Measurements from ENCODE around the gene RASAL2.
"Not testable (repeated sequence)": the region's sequence is repeated elsewhere in the genome, so short reads cannot be mapped to it uniquely, and the experiment has no call there.

RASAL2 gene

GRCh38 chr1:178241837-178242236, 147.9 kb downstream of the RASAL2 start:
- DNase-seq: no peak

- no peak for DNase-seq
These were observed 149.2 kb downstream of the RASAL2 start for GRCh38 chr1:178243119-178243518.

DNA sequence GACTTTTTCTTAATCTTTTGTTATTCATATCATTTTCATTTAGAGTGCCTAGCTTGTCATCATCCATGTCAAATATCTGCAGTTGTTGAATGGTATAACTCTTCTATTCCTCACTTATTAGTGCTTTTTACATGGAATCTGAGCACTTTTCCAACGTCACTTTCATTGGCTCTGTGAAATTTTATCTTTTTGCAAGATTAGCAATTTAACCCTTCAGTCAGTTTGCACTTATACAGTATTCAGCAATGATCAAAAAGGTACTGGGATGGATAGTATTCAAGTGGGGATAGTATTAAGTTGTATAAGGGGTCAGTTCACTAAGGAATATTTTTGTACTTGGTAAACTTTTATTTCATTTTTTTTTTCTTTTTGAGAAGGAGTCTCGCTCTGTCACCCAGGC, 150.0 kb downstream of the RASAL2 start:
- no peak for DNase-seq

DNA sequence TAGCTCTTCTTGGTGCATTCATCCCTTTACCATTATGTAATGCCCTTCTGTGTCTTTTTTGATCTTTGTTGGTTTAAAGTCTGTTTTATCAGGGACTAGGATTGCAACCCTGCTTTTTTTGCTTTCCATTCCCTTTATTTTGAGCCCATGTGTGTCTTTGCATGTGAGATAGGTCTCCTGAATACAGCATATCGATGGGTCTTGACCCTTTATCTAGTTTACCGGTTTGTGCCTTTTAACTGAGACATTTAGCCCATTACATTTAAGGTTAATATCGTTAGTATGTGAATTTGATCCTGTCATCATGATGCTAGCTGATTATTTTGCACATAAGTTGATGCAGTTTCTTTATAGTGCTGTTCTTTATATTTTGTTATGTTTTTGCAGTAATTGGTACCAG, 154.4 kb downstream of the RASAL2 start:
- DNase-seq: not testable (repeated sequence)

DNA sequence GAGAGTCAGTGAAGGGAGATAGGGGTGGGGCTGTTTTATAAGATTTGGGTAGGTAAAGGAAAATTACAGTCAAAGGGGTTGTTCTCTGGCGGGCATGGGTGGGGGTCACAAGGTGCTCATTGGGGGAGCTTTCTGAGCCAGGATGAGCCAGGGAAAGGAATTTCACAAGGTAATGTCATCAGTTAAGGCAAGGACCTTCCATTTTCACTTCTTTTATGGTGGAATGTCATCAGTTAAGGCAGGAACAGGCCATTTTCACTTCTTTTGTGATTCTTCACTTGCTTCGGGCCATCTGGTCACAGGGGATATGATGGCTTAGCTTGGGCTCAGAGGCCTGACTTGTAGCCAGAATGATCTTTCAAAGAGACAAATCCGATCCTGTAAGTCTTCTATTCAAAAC, 159.7 kb downstream of the RASAL2 start:
- DNase-seq: not testable (repeated sequence)

GRCh38 chr1:178254433-178254832, 160.5 kb downstream of the RASAL2 start:
- no peak for DNase-seq

DNA sequence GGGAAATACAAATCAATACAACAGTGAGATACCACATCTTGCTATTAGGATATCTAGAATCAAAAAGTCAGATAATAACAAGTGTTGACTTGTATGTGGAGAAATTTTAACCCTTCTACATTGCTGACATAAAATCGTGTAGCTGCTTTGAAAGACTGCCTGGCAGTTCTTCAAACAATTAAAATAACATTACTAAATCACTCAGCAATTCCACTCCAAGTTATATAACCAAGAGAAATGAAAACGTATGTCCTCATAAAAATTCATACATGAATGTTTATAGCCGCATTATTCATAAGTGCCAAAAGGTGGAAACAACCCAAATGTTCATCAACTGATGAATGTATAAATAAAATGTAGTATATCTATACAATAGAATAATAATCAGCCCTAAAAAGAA, 164.6 kb downstream of the RASAL2 start:
- no peak for DNase-seq

DNA sequence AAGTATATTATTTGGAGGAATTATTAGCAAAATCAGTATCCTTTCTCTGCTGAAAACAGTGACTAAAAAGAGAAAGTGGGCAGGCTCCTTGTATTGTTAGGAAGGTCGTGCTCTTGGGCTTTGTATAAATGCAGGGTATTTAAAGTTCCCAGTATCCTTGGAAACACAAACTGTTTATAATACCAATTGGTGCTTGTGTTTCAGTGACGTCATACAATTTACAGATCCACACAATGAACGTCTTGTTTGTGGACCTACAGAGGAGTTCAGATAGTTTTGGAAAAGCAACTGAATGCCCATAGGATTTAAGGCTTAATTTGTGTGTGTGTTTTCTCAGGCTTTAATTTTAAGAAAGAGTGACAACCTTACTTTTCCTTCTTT, 168.2 kb downstream of the RASAL2 start:
- DNase-seq: no peak

- no peak for DNase-seq
These were observed 169.4 kb downstream of the RASAL2 start for GRCh38 chr1:178263341-178263740.

GRCh38 chr1:178266113-178266512, 172.2 kb downstream of the RASAL2 start:
- no peak for DNase-seq

- DNase-seq: no peak
These were observed 172.7 kb downstream of the RASAL2 start for GRCh38 chr1:178266619-178267066.

GRCh38 chr1:178267646-178268094, 173.8 kb downstream of the RASAL2 start:
- DNase-seq: no peak

DNA sequence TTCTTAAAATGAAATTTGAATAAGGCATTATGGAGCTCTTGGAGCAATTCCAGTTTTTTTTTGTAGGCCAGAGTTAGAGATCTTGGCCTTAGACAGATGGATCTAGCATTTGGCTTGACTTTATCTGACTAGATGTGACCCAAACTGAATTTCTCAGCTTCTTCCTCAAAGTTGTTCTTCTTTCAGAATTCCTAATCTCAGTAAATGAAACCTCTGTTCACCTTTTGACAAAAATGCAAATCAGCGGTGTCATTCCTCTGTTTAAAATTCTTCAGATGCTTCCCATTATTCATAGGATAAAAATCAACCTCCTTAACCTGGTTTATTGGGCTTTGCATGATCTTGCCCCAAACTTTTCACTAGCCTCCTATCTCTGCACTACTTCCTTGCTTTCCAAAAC, 177.6 kb downstream of the RASAL2 start:
- DNase-seq: no peak

- no peak for DNase-seq
These were observed 180.0 kb downstream of the RASAL2 start for GRCh38 chr1:178273707-178274410.

DNA sequence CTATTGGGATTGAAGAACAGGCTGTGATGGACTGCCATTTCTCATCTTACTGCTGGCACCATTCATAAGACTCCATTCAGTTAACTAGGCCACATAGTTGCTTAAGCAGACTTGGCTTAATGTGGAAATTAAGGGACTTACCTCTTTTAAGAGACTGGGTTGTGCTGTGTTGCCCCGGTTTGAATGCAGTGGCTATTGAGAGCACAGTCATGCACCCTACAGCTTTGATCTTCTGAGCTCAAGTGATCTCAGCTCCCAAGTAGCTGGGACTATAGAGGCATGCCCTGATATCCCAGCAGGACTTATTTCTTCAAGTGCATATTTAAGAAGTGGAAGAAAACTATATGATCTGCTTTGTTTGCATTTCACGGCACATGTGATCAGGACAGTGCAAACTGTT, 181.1 kb downstream of the RASAL2 start:
- no peak for DNase-seq

- DNase-seq: no peak
These were observed 181.6 kb downstream of the RASAL2 start for GRCh38 chr1:178275553-178275952.

GRCh38 chr1:178277793-178278530, 184.1 kb downstream of the RASAL2 start:
- no peak for DNase-seq

DNA sequence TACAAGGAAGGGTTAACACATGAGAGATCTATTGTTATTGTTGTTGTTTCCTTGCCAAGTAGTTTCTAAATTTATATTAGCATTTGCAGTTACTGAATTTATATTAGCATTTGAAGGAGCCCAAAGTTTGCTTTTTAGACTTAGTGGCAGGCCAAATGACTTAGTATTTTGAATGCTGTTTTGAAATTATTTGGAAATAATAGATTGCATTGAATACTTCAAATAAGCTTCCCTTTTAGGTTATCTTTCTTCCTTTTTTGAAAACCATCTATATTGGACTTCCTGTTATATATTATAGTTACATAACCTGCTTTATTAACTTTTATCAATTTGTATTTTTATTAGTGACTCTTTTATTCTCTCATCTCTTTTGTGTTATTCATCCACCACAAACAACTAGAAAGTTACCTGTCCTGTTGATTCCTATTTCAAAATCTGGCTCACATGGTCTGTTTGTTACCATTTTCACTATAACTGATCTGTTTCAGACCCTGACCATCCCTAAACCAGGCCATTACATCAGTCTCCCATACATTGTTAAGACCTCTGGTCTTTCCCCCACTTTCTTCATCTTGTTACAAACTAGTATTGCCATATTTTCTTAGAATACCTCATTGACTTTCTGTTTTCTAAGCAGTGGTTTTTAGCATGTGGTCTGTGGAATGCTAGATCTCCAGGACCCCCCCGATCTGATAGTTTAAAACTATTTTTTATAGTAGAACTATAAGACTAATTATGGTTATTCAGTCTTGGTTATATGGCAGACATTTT, 185.2 kb downstream of the RASAL2 start:
- DNase-seq: no peak

DNA sequence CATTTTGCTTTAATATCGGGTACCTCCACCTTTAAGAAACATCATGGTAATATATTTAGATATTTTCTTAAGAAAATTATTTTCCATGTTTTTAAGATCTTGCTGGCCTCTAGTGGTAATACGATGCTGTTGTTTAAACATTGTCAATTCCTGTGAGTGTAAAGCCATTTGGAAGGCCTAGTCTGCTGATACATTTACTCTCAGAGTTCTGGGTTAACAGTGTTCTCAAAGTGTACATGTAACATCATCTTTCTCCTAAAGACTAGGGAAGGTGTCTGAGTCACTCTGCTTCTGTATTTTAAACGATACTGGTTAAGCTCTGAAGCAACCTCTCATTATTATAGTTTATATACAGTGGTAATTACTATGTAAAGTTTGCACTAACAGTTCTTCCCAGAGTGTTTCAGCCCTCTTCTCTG, 189.1 kb downstream of the RASAL2 start:
- peak; percentile 27 for DNase-seq

- DNase-seq: no peak
These were observed 189.5 kb downstream of the RASAL2 start for GRCh38 chr1:178283409-178283808.

GRCh38 chr1:178284058-178284457, 190.2 kb downstream of the RASAL2 start:
- DNase-seq: no peak

DNA sequence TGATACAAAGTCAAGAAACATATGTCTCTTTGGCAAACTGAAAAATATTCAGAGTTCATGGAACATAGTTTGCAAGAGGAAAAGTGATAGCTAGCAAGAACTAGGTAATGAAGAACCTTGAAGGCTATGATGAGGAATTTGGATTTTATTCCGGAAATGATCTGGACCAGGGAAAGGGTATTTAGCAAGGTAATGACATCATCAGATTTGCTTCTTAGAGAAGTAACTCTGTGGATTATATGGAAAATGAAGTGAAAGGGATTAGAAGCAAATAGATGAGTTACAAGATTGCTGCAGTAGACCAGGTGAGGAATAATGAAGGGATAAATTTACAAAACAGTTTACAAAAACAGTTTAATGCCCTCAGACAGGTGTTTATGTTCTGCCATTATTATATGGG, 197.3 kb downstream of the RASAL2 start:
- DNase-seq: no peak

DNA sequence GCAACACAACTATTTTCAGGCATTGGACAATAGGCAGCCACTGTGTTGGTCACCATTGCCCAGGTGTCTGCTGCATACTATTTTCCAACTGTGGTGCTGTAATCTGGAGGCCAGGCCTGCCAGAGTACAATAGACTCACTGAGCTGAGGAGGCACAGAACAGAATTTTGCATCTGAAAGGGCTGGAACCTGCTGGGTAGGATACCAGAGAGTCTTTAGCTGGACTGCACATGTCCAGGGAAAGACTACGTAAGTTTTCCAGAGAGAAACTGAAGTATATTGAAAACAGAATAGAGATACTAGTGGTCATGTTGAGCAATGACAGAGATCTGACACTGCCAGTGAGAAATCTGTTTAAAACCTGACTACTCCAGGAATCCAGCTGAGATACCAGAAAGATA, 200.8 kb downstream of the RASAL2 start:
- no peak for DNase-seq

- no peak for DNase-seq
These were observed 206.4 kb downstream of the RASAL2 start for GRCh38 chr1:178300352-178300699.

Measured in NCI-H2081 treated with DMSO at 0.1 percent for 48 hours (cell line).